HepG2 (cell line): Measurements from ENCODE around the gene USF2. TPM values are rescaled to one million over a fixed set of nuclear protein-coding genes. Genes with fewer than 3 reads are reported as not detected.

Experiments
- ATM ChIP-seq: fragments of 450-650 bp; IDR thresholded peaks from 2 replicates; pipeline ENCODE4 v1.7.1; 2017; ENCODE audit warnings: mild to moderate bottlenecking, borderline replicate concordance
- EZH2 ChIP-seq: conservative IDR thresholded peaks from 2 replicates; pipeline ENCODE4 v1.6.1; 2012; ENCODE audit warnings: mild to moderate bottlenecking, low read depth, low read length, moderate library complexity
- GPN1 ChIP-seq: sonication (generic); formaldehyde crosslinking; IDR thresholded peaks from 2 replicates; pipeline ENCODE4 v1.5.1; 2020; ENCODE audit warnings: missing genetic modification reagents, borderline replicate concordance
- GRHL1 ChIP-seq: sonication (generic); formaldehyde crosslinking; conservative IDR thresholded peaks from 2 replicates; pipeline ENCODE4 v1.8.0; 2022; ENCODE audit warnings: missing genetic modification reagents
- HNF1B ChIP-seq: sonication (generic); formaldehyde crosslinking; IDR thresholded peaks from 2 replicates; pipeline ENCODE4 v1.5.1; 2020; ENCODE audit warnings: mild to moderate bottlenecking, moderate library complexity, missing genetic modification reagents
- JDP2 ChIP-seq: sonication (generic); formaldehyde crosslinking; IDR thresholded peaks from 2 replicates; pipeline ENCODE4 v1.8.1; 2022; ENCODE audit warnings: missing genetic modification reagents, borderline replicate concordance
- KMT2A ChIP-seq: sonication (generic); formaldehyde crosslinking; IDR thresholded peaks from 2 replicates; pipeline ENCODE4 v1.4.0; 2020; ENCODE audit warnings: missing genetic modification reagents
- LRRFIP1 ChIP-seq: sonication (generic); formaldehyde crosslinking; conservative IDR thresholded peaks from 2 replicates; pipeline ENCODE4 v1.4.0; 2020; ENCODE audit warnings: missing genetic modification reagents
- NR0B2 ChIP-seq: sonication (generic); formaldehyde crosslinking; IDR thresholded peaks from 2 replicates; pipeline ENCODE4 v1.4.0; 2020; ENCODE audit warnings: mild to moderate bottlenecking, missing genetic modification reagents
- PPARG ChIP-seq: conservative IDR thresholded peaks from 2 replicates; pipeline ENCODE4 v1.6.1; 2016; ENCODE audit warnings: missing biosample characterization, missing genetic modification reagents
- SAP130 ChIP-seq: IDR thresholded peaks from 2 replicates; pipeline ENCODE4 v1.6.1; 2016; ENCODE audit warnings: low read depth
- SOX6 ChIP-seq, 2 experiments: fragments of 450-650 bp in 1 of 2; sonication (generic) in 1 of 2; formaldehyde crosslinking in 1 of 2; IDR thresholded peaks; 2 replicates each; pipeline versions ENCODE4 v1.4.0 to v1.6.1; 2017 to 2020; ENCODE audit warnings: antibody characterized with exemption in 1 of 2, mild to moderate bottlenecking in 1 of 2, missing genetic modification reagents in 1 of 2
- THAP7 ChIP-seq: sonication (generic); formaldehyde crosslinking; IDR thresholded peaks from 2 replicates; pipeline ENCODE4 v1.8.1; 2023; ENCODE audit warnings: mild to moderate bottlenecking, missing genetic modification reagents
- ZNF205 ChIP-seq: IDR thresholded peaks from 2 replicates; pipeline ENCODE4 v1.6.1; 2018; ENCODE audit warnings: missing biosample characterization, missing genetic modification reagents
- ZNF574 ChIP-seq: sonication (generic); formaldehyde crosslinking; IDR thresholded peaks from 2 replicates; pipeline ENCODE4 v1.4.0; 2020; ENCODE audit warnings: missing genetic modification reagents
- ZNF589 ChIP-seq: sonication (generic); formaldehyde crosslinking; conservative IDR thresholded peaks from 2 replicates; pipeline ENCODE4 v1.8.0; 2022; ENCODE audit warnings: mild to moderate bottlenecking, moderate library complexity, missing genetic modification reagents
- ZNF83 ChIP-seq: sonication (generic); formaldehyde crosslinking; IDR thresholded peaks from 2 replicates; pipeline ENCODE4 v1.4.0; 2020; ENCODE audit warnings: missing genetic modification reagents, mild to moderate bottlenecking, borderline replicate concordance
- ZSCAN20 ChIP-seq: sonication (generic); formaldehyde crosslinking; IDR thresholded peaks from 2 replicates; pipeline ENCODE4 v1.4.0; 2020; ENCODE audit warnings: missing genetic modification reagents, mild to moderate bottlenecking, borderline replicate concordance
- polyA plus RNA-seq, 8 experiments: library from polyadenylated mRNA; depleted of rRNA in 3 of 8; stranded (reverse) in 7 of 8; unstranded in 1 of 8; fragments of >200 nt; fragmentation: Illumina TruSeq in 4 of 8; extraction: Trizol in 4 of 8; gene quantifications; 2 replicates each; pipeline versions ENCODE4 v1.2.1 to v1.2.3, GENCODE V29; 2011 to 2016; ENCODE audit warnings: low read depth in 4 of 8, missing spikeins in 1 of 8, mixed read lengths in 1 of 8; ENCODE audit not compliant: insufficient read depth in 1 of 8
- total RNA-seq, 5 experiments: library from RNA; depleted of rRNA; stranded (reverse); fragments of >200 nt; fragmentation: Illumina TruSeq; extraction: Trizol; gene quantifications; 2 replicates each; pipeline ENCODE4 v1.2.3, GENCODE V29; 2016; ENCODE audit warnings: low read depth in 1 of 5

USF2 gene
- total and polyA plus RNA-seq, 2 of the 13 experiments (the other 11 are each of a cell fraction or from before 2014, with no cell fraction given): 54.9 to 106 TPM

- TF ChIP-seq ZNF574 (CRISPR knock-in tag) (peak; percentile 42; the same call in 1 of the 2 replicates), SOX6 (IDR thresholded peaks at IDR 0.05) (no peak), SOX6 (CRISPR knock-in tag; IDR thresholded peaks at IDR 0.05) (peak; percentile 19; the same call in 1 of the 2 replicates), SAP130 (CRISPR knock-in tag) (peak; percentile 51), ZSCAN20 (CRISPR knock-in tag) (no peak), JDP2 (no peak; the same call in 1 of the 2 replicates), GPN1 (CRISPR knock-in tag) (no peak), NR0B2 (CRISPR knock-in tag) (no peak), PPARG (0 out of 2 replicates have a peak, but pooled peaks have one; percentile 49), HNF1B (CRISPR knock-in tag) (0 out of 2 replicates have a peak, but pooled peaks have one; percentile 22), LRRFIP1 (no peak), ATM (no peak), EZH2 (no peak), ZNF205 (CRISPR knock-in tag) (no peak), ZNF589 (no peak), GRHL1 (CRISPR knock-in tag) (no peak), ZNF83 (CRISPR knock-in tag) (no peak), KMT2A (CRISPR knock-in tag) (no peak), THAP7 (CRISPR knock-in tag) (no peak)
Observed at GRCh38 chr19:35279985-35280821, 11.4 kb downstream of the USF2 start (continued).
